A549 (cell line): ENCODE results near the gene CDC42SE2. TPM values are rescaled to one million over a fixed set of nuclear protein-coding genes. Genes with fewer than 3 reads are reported as not detected.

Experiments used
- ATAC-seq, 2 experiments: fragments of 200-7000 bp in 1 of 2; fragments of >200 bp in 1 of 2; cut with Nextera tagmentation in 1 of 2; cut with Tn5 transposase in 1 of 2; 3 replicates each; pipeline versions ENCODE4 v1.8.0 to v1.9.1; 2018 to 2020; ENCODE audit warnings: mild to moderate bottlenecking in 1 of 2, moderate library complexity in 1 of 2
- CTCF ChIA-PET: fragments of 300-600 bp; sonication (Branson Sonifier 250); formaldehyde crosslinking; extraction: SDS; loops from one replicate; lab custom pipeline; 2021; ENCODE audit warnings: antibody characterized with exemption, inconsistent platforms; lab: Yijun Ruan, JAX
- POLR2A ChIA-PET: fragments of 350-600 bp; formaldehyde crosslinking; extraction: SDS; loops from one replicate; lab custom pipeline; 2021; ENCODE audit warnings: antibody characterized with exemption, inconsistent platforms; lab: Yijun Ruan, JAX
- DNase-seq, 2 experiments: peaks; one replicate each; pipeline versions ENCODE4 v3.0.0 to v3.0.0-alpha.2; 2011 to 2016; ENCODE audit warnings: low read depth in 1 of 2, low spot score in 1 of 2
- FAIRE-seq: peaks from 2 replicates; lab custom pipeline; 2011; peaks lifted over from hg19 to GRCh38; lab: Jason Lieb, UNC
- H3K27ac ChIP-seq, 2 experiments: fragments of >200 bp; sonication (Bioruptor Twin); formaldehyde crosslinking; 3 replicates each; pipeline ENCODE4 v1.5.1; 2016 to 2017
- H3K4me1 ChIP-seq: fragments of >200 bp; sonication (Bioruptor Twin); formaldehyde crosslinking; 3 replicates; pipeline ENCODE4 v1.6.1; 2016
- H3K4me2 ChIP-seq: fragments of >200 bp; sonication (Bioruptor Twin); formaldehyde crosslinking; 3 replicates; pipeline ENCODE4 v1.6.1; 2016
- H3K4me3 ChIP-seq: fragments of >200 bp; sonication (Bioruptor Twin); formaldehyde crosslinking; 3 replicates; pipeline ENCODE4 v1.5.1; 2016
- H3K9me3 ChIP-seq: fragments of >200 bp; sonication (Bioruptor Twin); formaldehyde crosslinking; 3 replicates; pipeline ENCODE4 v1.6.1; 2016
- CHD2 ChIP-seq: fragments of 150-350 bp; IDR thresholded peaks from 2 replicates; pipeline ENCODE4 v1.6.1; 2014; ENCODE audit warnings: low read length; ENCODE audit not compliant: partially characterized antibody
- CHD4 ChIP-seq: fragments of 200-600 bp; sonication (generic); IDR thresholded peaks from 2 replicates; pipeline ENCODE4 v1.6.1; 2016; ENCODE audit warnings: antibody characterized with exemption, mild to moderate bottlenecking, borderline replicate concordance
- CTCF ChIP-seq: fragments of >200 bp; sonication (Bioruptor Twin); formaldehyde crosslinking; IDR thresholded peaks from 3 replicates; pipeline ENCODE4 v1.5.1; 2016
- E2F6 ChIP-seq: IDR thresholded peaks from 2 replicates; pipeline ENCODE4 v1.6.1; 2012; ENCODE audit warnings: low read depth, borderline replicate concordance
- FOSL2 ChIP-seq, 2 experiments: fragments of 450-650 bp in 1 of 2; fragments of >200 bp in 1 of 2; sonication (Bioruptor Twin) in 1 of 2; formaldehyde crosslinking; IDR thresholded peaks; 2 replicates each; pipeline versions ENCODE4 v1.5.0 to v1.6.1; 2016 to 2020; ENCODE audit warnings: mild to moderate bottlenecking in 1 of 2, moderate library complexity in 1 of 2
- HEYL ChIP-seq: fragments of 250-450 bp; sonication (Bioruptor Pico); IDR thresholded peaks from 2 replicates; pipeline ENCODE4 v1.8.0; 2021; ENCODE audit warnings: mild to moderate bottlenecking, moderate library complexity
- JUN ChIP-seq, 2 experiments: fragments of >200 bp; sonication (Bioruptor Twin); formaldehyde crosslinking; IDR thresholded peaks; 2 replicates in 1 of 2; 3 replicates in 1 of 2; pipeline ENCODE4 v1.6.1; 2016 to 2017
- JUNB ChIP-seq: fragments of >200 bp; sonication (Bioruptor Twin); formaldehyde crosslinking; IDR thresholded peaks from 2 replicates; pipeline ENCODE4 v1.6.1; 2016
- KDM1A ChIP-seq: fragments of 200-600 bp; sonication (generic); IDR thresholded peaks from 2 replicates; pipeline ENCODE4 v1.6.1; 2016; ENCODE audit warnings: low read depth, mild to moderate bottlenecking
- KDM5A ChIP-seq: fragments of 200-600 bp; sonication (generic); IDR thresholded peaks from 2 replicates; pipeline ENCODE4 v1.6.1; 2016; ENCODE audit warnings: antibody characterized with exemption, mild to moderate bottlenecking
- NFE2L2 ChIP-seq: fragments of 150-350 bp; conservative IDR thresholded peaks from 2 replicates; pipeline ENCODE4 v1.6.1; 2014; ENCODE audit warnings: low read length
- POLR2A ChIP-seq: IDR thresholded peaks from 2 replicates; pipeline ENCODE4 v1.6.1; 2012; ENCODE audit warnings: mild to moderate bottlenecking, low read length
- POLR2AphosphoS2 ChIP-seq: conservative IDR thresholded peaks from 2 replicates; pipeline ENCODE4 v1.6.1; 2012; ENCODE audit warnings: low read length, improper control_type of control experiment, inconsistent platforms
- RARB ChIP-seq: fragments of 250-450 bp; sonication (Bioruptor Pico); IDR thresholded peaks from 2 replicates; pipeline ENCODE4 v1.8.0; 2021; ENCODE audit warnings: mild to moderate bottlenecking, moderate library complexity
- RNF2 ChIP-seq: fragments of 200-600 bp; sonication (generic); IDR thresholded peaks from 2 replicates; pipeline ENCODE4 v1.6.1; 2016; ENCODE audit warnings: low read depth, mild to moderate bottlenecking, antibody characterized with exemption, moderate library complexity, borderline replicate concordance
- SMC3 ChIP-seq: fragments of >200 bp; sonication (Bioruptor Twin); formaldehyde crosslinking; IDR thresholded peaks from 3 replicates; pipeline ENCODE4 v1.6.1; 2018; ENCODE audit warnings: inconsistent platforms
- SREBF2 ChIP-seq: fragments of 450-650 bp; IDR thresholded peaks from 2 replicates; pipeline ENCODE4 v1.6.1; 2014; ENCODE audit warnings: mild to moderate bottlenecking, moderate library complexity
- ZFP36 ChIP-seq: fragments of 450-650 bp; IDR thresholded peaks from 2 replicates; pipeline ENCODE4 v1.6.1; 2014; ENCODE audit warnings: borderline replicate concordance; ENCODE audit not compliant: partially characterized antibody
- WGBS: methylation state at CpG from one replicate; pipeline ENCODE4 v1.1.6; 2017; ENCODE audit errors: missing lambda C conversion rate; 5-methylcytosine and 5-hydroxymethylcytosine counted together
- polyA plus RNA-seq, 4 experiments: library from polyadenylated mRNA; depleted of rRNA in 3 of 4; stranded (reverse); fragments of >200 nt; fragmentation: RNase III in 1 of 4; extraction: RNeasy Plus Mini Kit Qiagen cat#74134 plus additional on column Dnase treatment in 1 of 4; gene quantifications; 2 replicates in 3 of 4; 3 replicates in 1 of 4; pipeline ENCODE4 v1.2.3, GENCODE V29; 2011 to 2017
- TF ChIP-seq, protein P1 (sequence below): IDR thresholded peaks from 2 replicates; pipeline ENCODE4 v1.6.1; 2012
- TF ChIP-seq, protein P2 (sequence below): fragments of 150-350 bp; IDR thresholded peaks from 2 replicates; pipeline ENCODE4 v1.6.1; 2014; ENCODE audit warnings: low read depth, mild to moderate bottlenecking, low read length

The CDC42SE2 gene
- polyA plus RNA-seq, 2 of the 4 experiments (the other 2 are of a cell fraction): 25.8 to 66.4 TPM

GRCh38 chr5:131272307-131272706, 8.5 kb downstream of the CDC42SE2 start:
- H3K4me2 ChIP-seq: no peak overlapping the region; the same call in 2 of the 3 replicates
- ATAC-seq (no peak), DNase-seq (no peak), FAIRE-seq (no peak)
- WGBS: 86% methylated on average over 5 of the region's 5 CpGs
- H3K4me3 ChIP-seq: no peak overlapping the region
- no peaks in the 10 kb centered on the region for H3K9me3 ChIP-seq
- no peak overlapping the region for H3K27ac ChIP-seq
- TF ChIP-seq HEYL (CRISPR knock-in tag): no peak
- TF ChIP-seq CHD4: no peak
- TF ChIP-seq POLR2A: no peak
- no peak for TF ChIP-seq RARB (CRISPR knock-in tag)
- TF ChIP-seq JUNB: no peak
- TF ChIP-seq CTCF: no peak
- no peak for TF ChIP-seq E2F6
- no peak for TF ChIP-seq CHD2
- TF ChIP-seq POLR2AphosphoS2: no peak
- ChIA-PET CTCF (no interaction called here), POLR2A (no interaction called here)
- H3K4me1 ChIP-seq: peaks cover 34% of the 10 kb centered on the region

GRCh38 chr5:131272724-131273123, 8.9 kb downstream of the CDC42SE2 start:
- ATAC-seq: no peak
- CTCF ChIA-PET: no interaction called here
- no peak for TF ChIP-seq KDM5A
- TF ChIP-seq JUNB: no peak
- no peak for TF ChIP-seq NFE2L2
- no peak for FAIRE-seq
- Histone ChIP-seq H3K4me2 (no peak overlapping the region), H3K4me1 (peaks cover 38% of the 10 kb centered on the region), H3K4me3 (no peak overlapping the region), H3K27ac (no peak overlapping the region), H3K9me3 (no peaks in the 10 kb centered on the region)
- WGBS: 84% methylated on average over 2 of the region's 2 CpGs
- no peak for DNase-seq
- POLR2A ChIA-PET: no interaction called here

DNA sequence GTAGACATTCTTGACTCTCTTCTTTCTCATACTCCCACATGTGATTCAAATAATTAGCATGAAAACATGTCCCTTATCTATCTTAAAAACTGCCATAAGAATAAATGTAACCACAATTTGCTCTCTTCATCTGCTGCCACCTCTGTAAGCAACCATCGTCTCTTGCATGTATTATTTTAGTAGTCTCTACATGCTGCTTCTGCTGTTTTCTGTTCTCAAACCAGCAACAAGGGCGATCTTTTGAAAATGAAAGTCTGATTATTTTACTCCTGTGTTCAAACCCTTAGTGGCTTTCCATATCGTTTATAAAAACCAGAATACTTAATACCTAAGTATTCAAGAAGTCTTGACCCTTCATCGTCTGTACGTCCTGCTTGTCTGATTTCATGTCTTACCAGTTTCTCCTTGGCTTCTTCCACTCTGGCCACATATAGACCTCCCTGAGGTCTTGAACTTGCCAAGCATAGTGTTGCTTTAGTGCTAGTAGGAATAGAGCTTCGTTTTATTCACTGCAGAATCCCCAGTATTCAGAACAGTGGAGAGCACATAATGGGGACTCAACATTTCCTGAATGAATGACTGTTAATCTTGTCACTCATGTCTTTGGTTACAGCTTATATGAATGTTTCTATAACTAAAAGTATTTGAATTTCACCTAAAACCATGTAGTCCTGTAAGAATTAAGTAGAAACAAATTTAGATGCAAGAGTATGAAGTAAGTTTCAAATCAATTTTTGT, 10.6 kb downstream of the CDC42SE2 start:
- ATAC-seq (no peak), DNase-seq (no peak)
- Histone ChIP-seq H3K27ac (no peak overlapping the region), H3K9me3 (no peaks in the 10 kb centered on the region), H3K4me2 (no peak overlapping the region)
- POLR2A ChIA-PET: interaction anchor here (2.3 kb wide), 1 partner anchor 10 kb away, joined by 10 read pairs; the partner anchor contains the start of gene CDC42SE2
- 71% methylated on average over 6 of the region's 6 CpGs for WGBS
- TF ChIP-seq JUN (IDR thresholded peaks at IDR 0.05) (no peak), ZFP36 (no peak), RNF2 (no peak), SREBF2 (no peak), KDM1A (no peak), FOSL2 (IDR thresholded peaks at IDR 0.05) (no peak), FOSL2 (CRISPR knock-in tag; IDR thresholded peaks at IDR 0.05) (no peak), SMC3 (no peak)
- TF ChIP-seq, protein P1, sequence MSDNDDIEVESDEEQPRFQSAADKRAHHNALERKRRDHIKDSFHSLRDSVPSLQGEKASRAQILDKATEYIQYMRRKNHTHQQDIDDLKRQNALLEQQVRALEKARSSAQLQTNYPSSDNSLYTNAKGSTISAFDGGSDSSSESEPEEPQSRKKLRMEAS: no peak
- TF ChIP-seq, protein P2, sequence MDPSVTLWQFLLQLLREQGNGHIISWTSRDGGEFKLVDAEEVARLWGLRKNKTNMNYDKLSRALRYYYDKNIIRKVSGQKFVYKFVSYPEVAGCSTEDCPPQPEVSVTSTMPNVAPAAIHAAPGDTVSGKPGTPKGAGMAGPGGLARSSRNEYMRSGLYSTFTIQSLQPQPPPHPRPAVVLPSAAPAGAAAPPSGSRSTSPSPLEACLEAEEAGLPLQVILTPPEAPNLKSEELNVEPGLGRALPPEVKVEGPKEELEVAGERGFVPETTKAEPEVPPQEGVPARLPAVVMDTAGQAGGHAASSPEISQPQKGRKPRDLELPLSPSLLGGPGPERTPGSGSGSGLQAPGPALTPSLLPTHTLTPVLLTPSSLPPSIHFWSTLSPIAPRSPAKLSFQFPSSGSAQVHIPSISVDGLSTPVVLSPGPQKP: no peak
- TF ChIP-seq, all 56 proteins: peak for 0
- CTCF ChIA-PET: interaction anchor here (1.1 to 1.6 kb wide), 2 partner anchors 10 to 16 kb away, joined by 3 read pairs; no protein-coding TSS in a partner anchor
- Histone ChIP-seq H3K4me3 (no peak overlapping the region), H3K4me1 (peaks cover 43% of the 10 kb centered on the region)
- FAIRE-seq: no peak
